Ovary (tissue), 9 donors: ENCODE data around the gene KRT71. TPM values are rescaled to one million over a fixed set of nuclear protein-coding genes. Genes with fewer than 3 reads are reported as not detected.

Experiments
- DNase-seq, 5 donors: peaks; one replicate each; pipeline ENCODE4 v3.0.0-alpha.2; 2019 to 2020
- H3K27ac ChIP-seq, 2 donors: fragments of 200-600 bp; one replicate each; pipeline versions ENCODE4 v1.5.1 to v1.8.0; 2019 to 2022
- H3K27me3 ChIP-seq: fragments of 200-600 bp; one replicate; pipeline ENCODE4 v1.8.0; 2022
- H3K36me3 ChIP-seq: fragments of 200-600 bp; sonication (generic); one replicate; pipeline ENCODE4 v1.5.1; 2019
- H3K4me1 ChIP-seq: one replicate; pipeline ENCODE4 v1.8.1; 2013; ENCODE audit warnings: mild to moderate bottlenecking, moderate library complexity; ENCODE audit not compliant: insufficient read depth
- H3K4me3 ChIP-seq: fragments of 200-600 bp; sonication (generic); one replicate; pipeline ENCODE4 v1.5.1; 2017
- H3K9me3 ChIP-seq, 2 donors: fragments of 200-600 bp in 1 of 2; sonication (generic) in 1 of 2; one replicate each; pipeline versions ENCODE4 v1.5.1 to v1.8.1; 2013 to 2019; ENCODE audit warnings: mild to moderate bottlenecking in 1 of 2, moderate library complexity in 1 of 2
- CTCF ChIP-seq, 3 donors: fragments of 450-650 bp in 2 of 3; fragments of 200-600 bp in 1 of 3; IDR thresholded peaks; one replicate each; pipeline versions ENCODE4 v1.5.1 to v1.8.0; 2016 to 2022; ENCODE audit warnings: antibody characterized with exemption in 3 of 3, mild to moderate bottlenecking in 1 of 3
- EP300 ChIP-seq: sonication (generic); formaldehyde crosslinking; IDR thresholded peaks from one replicate; pipeline ENCODE4 v1.6.1; 2017; ENCODE audit warnings: antibody characterized with exemption
- POLR2A ChIP-seq: fragments of 450-650 bp; IDR thresholded peaks from one replicate; pipeline ENCODE4 v1.6.1; 2017; ENCODE audit warnings: antibody characterized with exemption, mild to moderate bottlenecking, moderate library complexity
- WGBS, 3 donors: extraction: QIAGEN DNeasy Blood & Tissue Kit in 1 of 3; methylation state at CpG; one replicate each; pipeline versions ENCODE4 v1.1.5 to v1.1.7; 2013 to 2017; 5-methylcytosine and 5-hydroxymethylcytosine counted together
- intact Hi-C, 4 donors: fragments of 100-400 bp; cut with DNase I; formaldehyde crosslinking; loops; one replicate each; pipeline versions ENCODE4 v1.11.0 to v1.15.1; 2022 to 2023
- polyA plus RNA-seq, 2 donors: library from polyadenylated mRNA; stranded (reverse); fragments of 200-250 nt in 1 of 2; fragments of 350-450 nt in 1 of 2; fragmentation: Illumina TruSeq in 1 of 2; extraction: RNeasy Lipid Tissue Mini Kit (QIAGEN cat#74804) in 1 of 2; gene quantifications; one replicate each; pipeline ENCODE4 v1.2.3, GENCODE V29; 2013 to 2014
- total RNA-seq, 7 donors: library from RNA; depleted of rRNA in 2 of 7; stranded (reverse); fragments of >200 nt in 2 of 7; fragmentation: NEBNext Ultra II Directional in 3 of 7; extraction: Animal tissue kit (Norgen Biotek cat#: 25700) in 3 of 7; gene quantifications; one replicate each; pipeline versions ENCODE4 v1.1.0 to v1.2.4, GENCODE V29; 2016 to 2023
- donor health status: DM: no; HTN: no; CAD: no; lungs with moderate emphysema.
- donor health status: DM: no; HTN: no; CAD: no.
- donor health status: Bipolar disorder and iron deficiency.
- donor health status: DM: yes; HTN: yes; CAD: no.
- donor health status: DM: no; HTN: no; CAD: no.
- donor health status: DM: yes; HTN: yes; CAD: no.

The KRT71 gene
- total and polyA plus RNA-seq, 9 donors, result not detected

- intact Hi-C loops, result no loop called here
- no peaks in the 10 kb centered on the region for H3K9me3 ChIP-seq
- no peak for DNase-seq
- WGBS, 3 donors, result 68 to 74% (median 71%) methylated on average over 8 of the region's 8 CpGs
- no peaks in the 10 kb centered on the region for H3K36me3 ChIP-seq
- no peak overlapping the region for H3K4me3 ChIP-seq
- H3K27ac ChIP-seq, result no peak overlapping the region
- TF ChIP-seq POLR2A, result no peak
- no peak for TF ChIP-seq EP300
- no peak for TF ChIP-seq CTCF (IDR thresholded peaks at IDR 0.05)
- no peaks in the 10 kb centered on the region for H3K4me1 ChIP-seq
- no peaks in the 10 kb centered on the region for H3K27me3 ChIP-seq
These were observed 34.2 kb downstream of the KRT71 start for GRCh38 chr12:52518574-52519386.

GRCh38 chr12:52517888-52518287, 35.1 kb downstream of the KRT71 start:
- DNase-seq, result no peak
- WGBS, 3 donors, result 85 to 90% (median 85%) methylated on average over 5 of the region's 5 CpGs
- no peak overlapping the region for H3K4me3 ChIP-seq
- H3K36me3 ChIP-seq, result no peaks in the 10 kb centered on the region
- no peak overlapping the region for H3K27ac ChIP-seq
- H3K9me3 ChIP-seq, result no peaks in the 10 kb centered on the region
- no peaks in the 10 kb centered on the region for H3K27me3 ChIP-seq
- TF ChIP-seq POLR2A (no peak), CTCF (IDR thresholded peaks at IDR 0.05) (no peak)
- no peaks in the 10 kb centered on the region for H3K4me1 ChIP-seq
- intact Hi-C loops, result no loop called here

DNA sequence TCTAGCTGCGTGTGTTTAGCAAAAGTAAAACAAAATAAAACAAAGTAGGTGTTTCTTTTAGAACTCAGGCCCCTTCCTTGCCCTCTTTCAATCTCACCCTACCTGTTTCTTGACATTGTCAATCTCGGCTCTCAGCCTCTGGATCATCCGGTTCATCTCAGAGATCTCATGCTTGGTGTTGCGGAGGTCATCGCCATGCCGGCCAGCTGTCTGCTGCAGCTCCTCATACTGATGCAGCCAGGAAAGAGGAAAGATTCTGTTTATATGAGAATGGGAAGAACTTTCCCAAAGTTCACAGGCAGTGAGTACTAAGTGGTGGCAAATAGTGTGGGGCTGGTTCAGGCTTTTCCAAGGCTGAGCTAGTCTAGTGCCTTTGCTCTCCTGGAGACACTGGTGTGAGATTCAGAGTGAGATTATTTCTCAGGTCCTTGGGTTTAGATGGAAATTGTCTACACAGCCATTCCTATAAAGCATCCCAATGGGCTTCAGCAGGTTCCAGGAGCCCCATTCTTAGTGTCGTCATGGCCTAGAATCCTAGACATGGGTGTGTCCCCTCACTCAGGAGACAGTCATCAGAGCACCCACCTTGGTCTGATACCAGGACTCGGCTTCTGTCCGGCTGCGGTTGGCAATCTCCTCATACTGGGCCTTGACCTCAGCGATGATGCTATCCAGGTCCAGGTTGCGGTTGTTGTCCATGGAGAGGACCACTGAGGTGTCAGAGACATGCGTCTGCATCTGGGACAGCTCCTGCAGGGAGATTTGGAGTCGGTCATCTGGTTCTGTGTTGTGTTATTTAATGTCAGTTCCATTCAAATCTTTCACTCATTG, 35.7 kb downstream of the KRT71 start:
- intact Hi-C loops, result no loop called here
- no peaks in the 10 kb centered on the region for H3K9me3 ChIP-seq
- no peak overlapping the region for H3K27ac ChIP-seq
- H3K36me3 ChIP-seq, result no peaks in the 10 kb centered on the region
- TF ChIP-seq CTCF (IDR thresholded peaks at IDR 0.05) (no peak), EP300 (no peak), POLR2A (no peak)
- no peak overlapping the region for H3K4me3 ChIP-seq
- DNase-seq, result no peak
- H3K27me3 ChIP-seq, result no peaks in the 10 kb centered on the region
- no peaks in the 10 kb centered on the region for H3K4me1 ChIP-seq
- WGBS, 3 donors, result 88 to 92% (median 90%) methylated on average over 14 of the region's 14 CpGs

DNA sequence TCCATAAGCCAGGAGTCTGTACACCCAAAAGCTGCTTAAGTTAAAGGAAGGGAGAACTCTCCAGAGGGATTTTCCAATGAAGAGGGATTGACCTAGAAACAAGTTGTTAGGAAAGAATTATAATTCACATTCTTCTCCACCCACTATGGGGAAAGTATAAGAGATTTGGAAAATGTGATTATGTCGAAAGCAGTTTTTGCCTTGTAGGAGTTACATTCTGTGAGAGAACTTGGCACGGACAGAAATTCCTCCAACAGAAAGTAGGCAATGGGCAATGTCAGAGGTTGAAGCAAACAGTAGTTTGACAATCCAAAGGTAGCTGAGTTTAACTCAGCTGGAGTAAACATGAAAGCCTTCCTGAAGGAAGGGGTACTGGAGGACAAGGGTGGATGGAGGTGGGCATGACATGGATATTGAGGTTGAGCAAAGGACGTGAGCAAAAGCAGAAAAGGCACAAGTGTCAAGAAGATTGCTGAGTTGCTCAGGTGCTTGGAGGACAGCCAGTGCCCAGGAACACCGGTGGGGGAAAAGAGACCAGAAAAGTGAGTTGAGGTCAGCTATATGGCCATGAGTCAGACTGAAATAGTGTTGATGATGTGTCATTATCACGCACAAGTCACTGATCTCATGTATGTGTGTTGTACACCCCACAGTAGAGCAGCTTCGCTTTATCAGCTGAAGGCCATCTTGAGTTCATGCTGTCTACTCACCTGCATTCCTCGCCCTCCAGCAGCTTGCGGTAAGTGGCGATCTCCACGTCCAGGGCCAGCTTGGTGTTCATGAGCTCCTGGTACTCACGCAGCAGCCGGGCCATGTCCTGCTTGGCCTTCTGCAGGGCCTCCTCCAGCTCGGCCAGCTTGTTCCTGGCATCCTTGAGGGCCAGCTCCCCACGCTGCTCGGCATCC, 36.8 kb downstream of the KRT71 start:
- no peak for DNase-seq
- Histone ChIP-seq H3K4me3 (no peak overlapping the region), H3K9me3 (no peaks in the 10 kb centered on the region), H3K4me1 (no peaks in the 10 kb centered on the region), H3K27me3 (no peaks in the 10 kb centered on the region), H3K27ac (no peak overlapping the region), H3K36me3 (no peaks in the 10 kb centered on the region)
- WGBS, 3 donors, result 78 to 81% (median 81%) methylated on average over 15 of the region's 15 CpGs
- intact Hi-C loops, result no loop called here
- TF ChIP-seq POLR2A, result no peak
